ENCODE measurements around the gene ACTR3.

The ACTR3 gene

GRCh38 chr2:113915082-113915819 lies 25.4 kb downstream of the ACTR3 start:
- Histone ChIP-seq H3K56ac (ENCODE audit: low read length) (no peak overlapping the region), H3K4me2 (ENCODE audit: low read length) (no peak overlapping the region), H2BK15ac (replicated peaks; ENCODE audit: low read depth) (no peak overlapping the region), H3K36me3 (ENCODE audit: control insufficient read depth, insufficient read depth, low read length) (no peaks in the 10 kb centered on the region), H3K27me3 (ENCODE audit: insufficient read depth, low read length, poor library complexity) (no peaks in the 10 kb centered on the region), H3K4ac (ENCODE audit: low read depth, low read length) (no peak overlapping the region), H3K4me3 (ENCODE audit: low read length) (no peak overlapping the region), H3K18ac (ENCODE audit: low read length) (no peak overlapping the region), H4K8ac (ENCODE audit: low read depth, low read length) (no peak overlapping the region), H3K79me2 (ENCODE audit: control insufficient read depth, insufficient read depth, low read length) (peaks cover 24% of the 10 kb centered on the region), H2BK120ac (ENCODE audit: low read depth, low read length) (no peak overlapping the region), H3K23ac (ENCODE audit: low read length) (no peak overlapping the region), H2BK5ac (ENCODE audit: low read length) (no peak overlapping the region), H3K4me1 (ENCODE audit: control insufficient read depth, low read depth, low read length) (no peaks in the 10 kb centered on the region), H2AK5ac (ENCODE audit: low read length) (no peak overlapping the region), H3K27ac (ENCODE audit: low read depth, low read length) (no peak overlapping the region), H3K9ac (ENCODE audit: low read length) (no peak overlapping the region), H4K5ac (ENCODE audit: low read length) (no peak overlapping the region), H3K79me1 (ENCODE audit: low read length) (peaks cover 4% of the 10 kb centered on the region)
- DNase-seq, result no peak
- WGBS (ENCODE audit: extremely low coverage, insufficient coverage, low lambda C conversion rate), result no CpG with 5 or more reads among the region's 10 CpGs

GRCh38 chr2:113918229-113918628 lies 28.3 kb downstream of the ACTR3 start:
- no peak for DNase-seq
- Histone ChIP-seq H3K23ac (ENCODE audit: low read length) (no peak overlapping the region), H2BK5ac (ENCODE audit: low read length) (no peak overlapping the region), H2BK15ac (replicated peaks; ENCODE audit: low read depth) (no peak overlapping the region), H3K4me2 (ENCODE audit: low read length) (no peak overlapping the region), H4K5ac (ENCODE audit: low read length) (no peak overlapping the region), H3K27ac (ENCODE audit: low read depth, low read length) (no peak overlapping the region), H3K56ac (ENCODE audit: low read length) (no peak overlapping the region), H3K4me3 (ENCODE audit: low read length) (no peak overlapping the region), H3K79me2 (ENCODE audit: control insufficient read depth, insufficient read depth, low read length) (peaks cover 16% of the 10 kb centered on the region), H3K9ac (ENCODE audit: low read length) (no peak overlapping the region), H3K18ac (ENCODE audit: low read length) (no peak overlapping the region), H3K79me1 (ENCODE audit: low read length) (peaks cover 9% of the 10 kb centered on the region), H3K4me1 (ENCODE audit: control insufficient read depth, low read depth, low read length) (no peaks in the 10 kb centered on the region), H2AK5ac (ENCODE audit: low read length) (no peak overlapping the region), H3K36me3 (ENCODE audit: control insufficient read depth, insufficient read depth, low read length) (no peaks in the 10 kb centered on the region), H3K27me3 (ENCODE audit: insufficient read depth, low read length, poor library complexity) (no peaks in the 10 kb centered on the region), H3K4ac (ENCODE audit: low read depth, low read length) (no peak overlapping the region), H2BK120ac (ENCODE audit: low read depth, low read length) (no peak overlapping the region), H4K8ac (ENCODE audit: low read depth, low read length) (no peak overlapping the region)
- no CpG with 5 or more reads among the region's 1 CpG for WGBS (ENCODE audit: extremely low coverage, insufficient coverage, low lambda C conversion rate)

GRCh38 chr2:113920996-113921395 lies 31.1 kb downstream of the ACTR3 start:
- Histone ChIP-seq H3K9ac (ENCODE audit: low read length) (no peak overlapping the region), H3K79me1 (ENCODE audit: low read length) (peaks cover 5% of the 10 kb centered on the region), H3K27ac (ENCODE audit: low read depth, low read length) (no peak overlapping the region), H2BK5ac (ENCODE audit: low read length) (no peak overlapping the region), H3K4me2 (ENCODE audit: low read length) (no peak overlapping the region), H3K27me3 (ENCODE audit: insufficient read depth, low read length, poor library complexity) (no peaks in the 10 kb centered on the region), H3K4me1 (ENCODE audit: control insufficient read depth, low read depth, low read length) (no peaks in the 10 kb centered on the region), H3K4ac (ENCODE audit: low read depth, low read length) (no peak overlapping the region), H2BK120ac (ENCODE audit: low read depth, low read length) (no peak overlapping the region), H3K79me2 (ENCODE audit: control insufficient read depth, insufficient read depth, low read length) (peaks cover 9% of the 10 kb centered on the region), H3K36me3 (ENCODE audit: control insufficient read depth, insufficient read depth, low read length) (no peaks in the 10 kb centered on the region), H2AK5ac (ENCODE audit: low read length) (no peak overlapping the region), H2BK15ac (replicated peaks; ENCODE audit: low read depth) (no peak overlapping the region), H4K8ac (ENCODE audit: low read depth, low read length) (no peak overlapping the region), H3K18ac (ENCODE audit: low read length) (no peak overlapping the region), H3K4me3 (ENCODE audit: low read length) (no peak overlapping the region), H3K23ac (ENCODE audit: low read length) (no peak overlapping the region), H4K5ac (ENCODE audit: low read length) (no peak overlapping the region), H3K56ac (ENCODE audit: low read length) (no peak overlapping the region)
- WGBS (ENCODE audit: extremely low coverage, insufficient coverage, low lambda C conversion rate), result no CpG with 5 or more reads among the region's 3 CpGs
- no peak for DNase-seq

GRCh38 chr2:113922335-113922734 lies 32.4 kb downstream of the ACTR3 start:
- Histone ChIP-seq H3K23ac (ENCODE audit: low read length) (no peak overlapping the region), H3K27me3 (ENCODE audit: insufficient read depth, low read length, poor library complexity) (no peaks in the 10 kb centered on the region), H3K79me1 (ENCODE audit: low read length) (peaks cover 7% of the 10 kb centered on the region), H4K5ac (ENCODE audit: low read length) (no peak overlapping the region), H3K79me2 (ENCODE audit: control insufficient read depth, insufficient read depth, low read length) (peaks cover 9% of the 10 kb centered on the region), H2BK15ac (replicated peaks; ENCODE audit: low read depth) (no peak overlapping the region), H2BK120ac (ENCODE audit: low read depth, low read length) (no peak overlapping the region), H2BK5ac (ENCODE audit: low read length) (no peak overlapping the region), H3K4me3 (ENCODE audit: low read length) (no peak overlapping the region), H4K8ac (ENCODE audit: low read depth, low read length) (no peak overlapping the region), H3K4ac (ENCODE audit: low read depth, low read length) (no peak overlapping the region), H3K4me2 (ENCODE audit: low read length) (no peak overlapping the region), H3K9ac (ENCODE audit: low read length) (no peak overlapping the region), H2AK5ac (ENCODE audit: low read length) (no peak overlapping the region), H3K36me3 (ENCODE audit: control insufficient read depth, insufficient read depth, low read length) (no peaks in the 10 kb centered on the region), H3K4me1 (ENCODE audit: control insufficient read depth, low read depth, low read length) (no peaks in the 10 kb centered on the region), H3K18ac (ENCODE audit: low read length) (no peak overlapping the region), H3K27ac (ENCODE audit: low read depth, low read length) (no peak overlapping the region), H3K56ac (ENCODE audit: low read length) (no peak overlapping the region)
- no peak for DNase-seq
- no CpG with 5 or more reads among the region's 6 CpGs for WGBS (ENCODE audit: extremely low coverage, insufficient coverage, low lambda C conversion rate)

- no peak overlapping the region for H3K4me2 ChIP-seq (ENCODE audit: low read length)
- H4K5ac ChIP-seq (ENCODE audit: low read length), result no peak overlapping the region
- no peak overlapping the region for H3K56ac ChIP-seq (ENCODE audit: low read length)
- no peak overlapping the region for H2BK5ac ChIP-seq (ENCODE audit: low read length)
- H3K4me3 ChIP-seq (ENCODE audit: low read length), result no peak overlapping the region
- no peak for DNase-seq
- no peaks in the 10 kb centered on the region for H3K4me1 ChIP-seq (ENCODE audit: control insufficient read depth, low read depth, low read length)
- no peak overlapping the region for H2BK15ac ChIP-seq (replicated peaks; ENCODE audit: low read depth)
- H3K36me3 ChIP-seq (ENCODE audit: control insufficient read depth, insufficient read depth, low read length), result no peaks in the 10 kb centered on the region
- no peak overlapping the region for H3K4ac ChIP-seq (ENCODE audit: low read depth, low read length)
- H2BK120ac ChIP-seq (ENCODE audit: low read depth, low read length), result no peak overlapping the region
- no peak overlapping the region for H4K8ac ChIP-seq (ENCODE audit: low read depth, low read length)
- H3K18ac ChIP-seq (ENCODE audit: low read length), result no peak overlapping the region
- peaks cover 7% of the 10 kb centered on the region for H3K79me1 ChIP-seq (ENCODE audit: low read length)
- WGBS (ENCODE audit: extremely low coverage, insufficient coverage, low lambda C conversion rate), result no CpG with 5 or more reads among the region's 3 CpGs
- no peak overlapping the region for H3K23ac ChIP-seq (ENCODE audit: low read length)
- peaks cover 9% of the 10 kb centered on the region for H3K79me2 ChIP-seq (ENCODE audit: control insufficient read depth, insufficient read depth, low read length)
- H3K9ac ChIP-seq (ENCODE audit: low read length), result no peak overlapping the region
- H3K27ac ChIP-seq (ENCODE audit: low read depth, low read length), result no peak overlapping the region
- no peak overlapping the region for H2AK5ac ChIP-seq (ENCODE audit: low read length)
- H3K27me3 ChIP-seq (ENCODE audit: insufficient read depth, low read length, poor library complexity), result no peaks in the 10 kb centered on the region
These were observed 32.9 kb downstream of the ACTR3 start for GRCh38 chr2:113922784-113923183.

GRCh38 chr2:113925884-113926283 lies 36.0 kb downstream of the ACTR3 start:
- Histone ChIP-seq H3K4me3 (ENCODE audit: low read length) (no peak overlapping the region), H2BK120ac (ENCODE audit: low read depth, low read length) (no peak overlapping the region), H2BK5ac (ENCODE audit: low read length) (no peak overlapping the region), H3K79me1 (ENCODE audit: low read length) (peaks cover 7% of the 10 kb centered on the region), H2BK15ac (replicated peaks; ENCODE audit: low read depth) (no peak overlapping the region), H4K5ac (ENCODE audit: low read length) (no peak overlapping the region), H3K4me1 (ENCODE audit: control insufficient read depth, low read depth, low read length) (no peaks in the 10 kb centered on the region), H4K8ac (ENCODE audit: low read depth, low read length) (no peak overlapping the region), H3K36me3 (ENCODE audit: control insufficient read depth, insufficient read depth, low read length) (no peaks in the 10 kb centered on the region), H3K18ac (ENCODE audit: low read length) (no peak overlapping the region), H3K79me2 (ENCODE audit: control insufficient read depth, insufficient read depth, low read length) (peaks cover 7% of the 10 kb centered on the region), H3K4ac (ENCODE audit: low read depth, low read length) (no peak overlapping the region), H3K9ac (ENCODE audit: low read length) (no peak overlapping the region), H3K56ac (ENCODE audit: low read length) (no peak overlapping the region), H3K4me2 (ENCODE audit: low read length) (no peak overlapping the region), H3K23ac (ENCODE audit: low read length) (no peak overlapping the region), H3K27ac (ENCODE audit: low read depth, low read length) (no peak overlapping the region), H3K27me3 (ENCODE audit: insufficient read depth, low read length, poor library complexity) (no peaks in the 10 kb centered on the region), H2AK5ac (ENCODE audit: low read length) (no peak overlapping the region)
- no CpG with 5 or more reads among the region's 6 CpGs for WGBS (ENCODE audit: extremely low coverage, insufficient coverage, low lambda C conversion rate)
- DNase-seq, result no peak

All from mesendoderm (in vitro differentiated cells).